Central memory CD8-positive, alpha-beta T cell (primary cell): ENCODE results near the gene C4orf51.

Experiments used
- ATAC-seq: fragments of 150-1000 bp; cut with Tn5 transposase; replicated peaks from 2 replicates; pipeline ENCODE4 v1.10.0; 2022; ENCODE audit warnings: mild to moderate bottlenecking, moderate FRiP score, moderate number of reproducible peaks; ENCODE audit not compliant: poor library complexity, severe bottlenecking; ENCODE audit errors: extremely low read depth
- DNase-seq, 2 donors: peaks; one replicate each; pipeline ENCODE4 v3.0.0; 2021; ENCODE audit warnings: low spot score in 2 of 2
- H3K27ac Mint-ChIP-seq: one replicate; pipeline ENCODE4 v1.8.0; 2022; ENCODE audit warnings: low read depth, mild to moderate bottlenecking, moderate library complexity, mixed read lengths
- H3K27me3 Mint-ChIP-seq: one replicate; pipeline ENCODE4 v1.8.0; 2022; ENCODE audit warnings: mixed read lengths
- H3K36me3 Mint-ChIP-seq: one replicate; pipeline ENCODE4 v1.8.0; 2022; ENCODE audit warnings: mild to moderate bottlenecking, moderate library complexity, mixed read lengths; ENCODE audit not compliant: insufficient read depth
- H3K4me1 Mint-ChIP-seq: one replicate; pipeline ENCODE4 v1.8.0; 2022; ENCODE audit warnings: mixed read lengths
- H3K4me3 Mint-ChIP-seq: one replicate; pipeline ENCODE4 v1.8.0; 2022; ENCODE audit warnings: mild to moderate bottlenecking, moderate library complexity, mixed read lengths
- H3K9me3 Mint-ChIP-seq: one replicate; pipeline ENCODE4 v1.8.0; 2022; ENCODE audit warnings: mixed read lengths

Gene C4orf51

DNA sequence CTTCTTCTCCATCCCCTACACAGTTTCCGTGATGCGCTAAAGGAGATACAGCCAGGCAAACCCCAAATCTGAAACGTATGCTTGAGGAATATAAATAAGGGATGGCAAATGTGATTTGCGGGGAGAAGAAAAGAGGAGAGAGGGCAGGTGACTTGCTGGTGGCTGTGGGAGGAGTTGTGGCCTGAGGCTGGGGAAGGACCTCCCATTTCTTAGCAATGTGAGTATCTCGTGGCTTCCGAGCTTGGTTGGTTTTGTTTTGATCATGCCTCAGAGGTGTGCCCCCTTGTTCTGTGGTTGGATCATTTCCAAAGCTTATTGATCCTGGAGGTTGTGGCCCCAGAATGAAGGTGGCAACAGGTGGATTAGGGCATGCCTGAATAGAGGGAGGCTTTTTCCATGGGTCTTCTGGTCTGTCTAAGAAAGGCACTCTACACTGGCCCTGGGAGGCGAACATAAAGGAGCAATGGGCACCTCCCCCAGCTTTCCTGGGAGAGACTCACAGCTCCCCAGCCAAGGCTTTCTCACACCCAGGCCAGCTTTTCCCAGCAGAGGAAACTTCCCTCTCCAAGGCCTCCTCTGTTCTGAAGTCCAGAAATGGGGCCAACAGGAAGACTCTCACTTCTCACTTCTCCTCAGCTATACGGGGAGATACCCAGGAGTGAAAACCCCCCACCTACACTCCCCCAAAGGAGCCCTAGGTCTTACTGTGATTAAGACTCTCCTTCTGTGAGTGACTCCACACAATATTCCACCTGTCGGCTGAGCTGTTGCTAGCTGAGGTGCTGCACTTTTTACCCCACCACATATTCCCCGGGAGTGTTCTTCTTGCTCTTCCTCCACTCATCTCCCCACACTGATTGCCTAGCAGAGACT is 40.0 kb downstream of the C4orf51 start:
- no peak overlapping the region for H3K27ac Mint-ChIP-seq
- H3K4me3 Mint-ChIP-seq: no peak overlapping the region
- H3K36me3 Mint-ChIP-seq: no peaks in the 10 kb centered on the region

DNA sequence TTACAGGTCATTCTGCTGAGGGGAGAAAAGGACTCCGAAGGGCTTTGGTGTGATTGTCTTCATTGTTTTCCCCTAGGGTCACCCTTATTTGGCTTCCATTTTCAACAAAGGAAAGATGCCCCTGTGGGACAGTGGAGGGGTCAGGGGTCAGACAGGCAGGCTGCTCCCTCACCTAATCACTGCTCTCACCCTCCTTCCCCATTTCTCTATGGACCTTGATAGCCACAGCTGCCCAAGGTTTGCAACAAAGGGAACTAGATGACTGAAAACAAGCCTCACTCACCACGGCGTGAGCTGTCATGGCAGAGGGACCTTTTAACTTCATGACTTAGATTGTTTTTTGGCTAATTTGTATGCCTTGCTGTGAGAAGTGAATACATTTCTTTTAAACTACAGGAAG is 40.7 kb downstream of the C4orf51 start:
- peaks cover 47% of the 10 kb centered on the region for H3K27me3 Mint-ChIP-seq
- no peaks in the 10 kb centered on the region for H3K9me3 Mint-ChIP-seq
- peaks cover 7% of the 10 kb centered on the region for H3K4me1 Mint-ChIP-seq
- no peak for ATAC-seq
- no peak overlapping the region for H3K4me3 Mint-ChIP-seq
- DNase-seq: no peak
- H3K36me3 Mint-ChIP-seq: no peaks in the 10 kb centered on the region
- no peak overlapping the region for H3K27ac Mint-ChIP-seq

More for the DNA sequence above, 40.0 kb downstream of the C4orf51 start:
- DNase-seq (no peak), ATAC-seq (no peak)
- Mint-ChIP-seq H3K9me3 (no peaks in the 10 kb centered on the region), H3K4me1 (peaks cover 7% of the 10 kb centered on the region), H3K27me3 (peaks cover 54% of the 10 kb centered on the region)

DNA sequence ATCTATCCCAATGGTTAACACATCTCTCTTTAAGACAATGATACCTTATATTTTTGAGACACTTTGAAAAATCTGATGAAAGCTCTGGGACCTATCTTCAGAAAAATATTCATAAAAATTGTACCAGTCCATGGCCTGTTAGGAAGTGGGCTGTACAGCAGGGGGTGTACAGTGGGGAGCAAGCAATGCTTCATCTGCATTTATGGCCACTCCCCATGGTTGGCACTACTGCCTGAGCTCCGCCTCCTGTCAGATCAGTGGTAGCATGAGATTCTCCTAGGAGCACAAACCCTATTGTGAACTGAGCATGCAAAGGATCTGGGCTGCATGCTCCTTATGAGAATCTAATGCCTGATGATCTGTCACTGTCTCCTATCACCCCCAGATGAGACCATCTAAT is 42.6 kb downstream of the C4orf51 start:
- H3K4me3 Mint-ChIP-seq: no peak overlapping the region
- H3K27ac Mint-ChIP-seq: no peak overlapping the region
- DNase-seq: no peak
- ATAC-seq: no peak
- peaks cover 7% of the 10 kb centered on the region for H3K4me1 Mint-ChIP-seq
- H3K9me3 Mint-ChIP-seq: no peaks in the 10 kb centered on the region
- peaks cover 34% of the 10 kb centered on the region for H3K27me3 Mint-ChIP-seq
- no peaks in the 10 kb centered on the region for H3K36me3 Mint-ChIP-seq

DNA sequence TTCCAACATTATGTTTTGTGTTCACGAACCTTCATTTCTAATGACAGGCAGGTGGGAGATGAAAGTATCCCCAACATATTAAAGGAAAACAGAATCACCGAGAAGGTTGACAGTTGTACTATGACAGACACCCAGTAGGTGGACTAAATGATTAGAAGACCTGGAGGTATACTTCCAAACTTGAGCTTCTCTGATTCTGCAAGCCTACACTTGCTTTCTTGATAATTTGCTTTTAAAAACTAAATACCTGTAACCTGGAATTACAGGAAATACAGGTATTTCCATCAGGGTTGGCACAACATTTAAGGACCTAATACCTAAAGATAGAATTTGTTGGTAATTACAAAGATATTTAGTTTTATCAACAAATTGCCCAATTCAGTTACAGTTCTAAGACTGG is 43.4 kb downstream of the C4orf51 start:
- peaks cover 26% of the 10 kb centered on the region for H3K27me3 Mint-ChIP-seq
- DNase-seq: no peak
- no peaks in the 10 kb centered on the region for H3K9me3 Mint-ChIP-seq
- H3K4me1 Mint-ChIP-seq: peaks cover 7% of the 10 kb centered on the region
- no peak overlapping the region for H3K27ac Mint-ChIP-seq
- no peaks in the 10 kb centered on the region for H3K36me3 Mint-ChIP-seq
- ATAC-seq: no peak
- H3K4me3 Mint-ChIP-seq: no peak overlapping the region

DNA sequence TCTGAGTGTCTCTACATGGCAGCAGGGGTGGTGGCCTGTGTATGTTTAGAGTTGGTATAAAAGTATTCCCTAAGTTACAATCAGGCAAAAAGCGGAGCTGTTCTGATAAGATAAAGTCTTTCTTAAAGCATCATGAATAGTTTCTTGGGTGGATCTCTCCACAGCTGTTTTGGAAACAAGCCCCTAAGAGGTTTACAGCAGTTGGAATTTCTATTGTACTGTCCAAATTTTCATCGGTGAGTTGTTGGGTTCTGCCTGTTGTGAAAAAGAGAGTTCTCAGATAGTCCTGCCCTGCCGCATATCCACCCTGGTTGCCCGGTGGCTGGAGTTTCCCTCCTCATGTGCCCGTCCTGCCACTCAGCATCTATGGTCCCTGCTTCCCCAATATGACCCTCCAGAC is 50.1 kb downstream of the C4orf51 start:
- DNase-seq (no peak), ATAC-seq (no peak)
- Mint-ChIP-seq H3K36me3 (no peaks in the 10 kb centered on the region), H3K4me1 (peaks cover 9% of the 10 kb centered on the region), H3K27me3 (peaks cover 23% of the 10 kb centered on the region), H3K9me3 (no peaks in the 10 kb centered on the region), H3K4me3 (no peak overlapping the region), H3K27ac (no peak overlapping the region)

DNA sequence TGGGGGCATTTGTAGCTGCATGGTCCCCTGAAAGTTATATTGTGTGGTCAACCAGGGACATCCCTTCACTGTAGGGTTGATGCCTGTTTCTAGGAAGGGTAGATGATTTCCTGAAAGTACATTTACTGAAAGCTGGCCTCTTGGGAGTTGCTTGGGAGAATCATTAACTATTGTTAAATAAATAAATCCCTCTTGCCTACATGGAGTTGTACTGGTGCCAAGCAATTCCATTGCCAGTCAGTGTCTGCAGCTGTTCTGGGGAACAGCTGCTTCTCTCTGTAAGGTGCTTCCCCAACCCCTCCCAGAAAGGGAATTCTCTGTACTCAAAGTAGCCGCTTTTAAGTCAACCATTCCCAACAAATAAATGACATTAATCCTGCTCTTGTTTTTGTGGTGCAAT is 51.1 kb downstream of the C4orf51 start:
- H3K4me1 Mint-ChIP-seq: peaks cover 10% of the 10 kb centered on the region
- no peaks in the 10 kb centered on the region for H3K36me3 Mint-ChIP-seq
- H3K27me3 Mint-ChIP-seq: peaks cover 23% of the 10 kb centered on the region
- DNase-seq: no peak
- ATAC-seq: no peak
- H3K9me3 Mint-ChIP-seq: no peaks in the 10 kb centered on the region
- H3K27ac Mint-ChIP-seq: no peak overlapping the region
- H3K4me3 Mint-ChIP-seq: no peak overlapping the region

DNA sequence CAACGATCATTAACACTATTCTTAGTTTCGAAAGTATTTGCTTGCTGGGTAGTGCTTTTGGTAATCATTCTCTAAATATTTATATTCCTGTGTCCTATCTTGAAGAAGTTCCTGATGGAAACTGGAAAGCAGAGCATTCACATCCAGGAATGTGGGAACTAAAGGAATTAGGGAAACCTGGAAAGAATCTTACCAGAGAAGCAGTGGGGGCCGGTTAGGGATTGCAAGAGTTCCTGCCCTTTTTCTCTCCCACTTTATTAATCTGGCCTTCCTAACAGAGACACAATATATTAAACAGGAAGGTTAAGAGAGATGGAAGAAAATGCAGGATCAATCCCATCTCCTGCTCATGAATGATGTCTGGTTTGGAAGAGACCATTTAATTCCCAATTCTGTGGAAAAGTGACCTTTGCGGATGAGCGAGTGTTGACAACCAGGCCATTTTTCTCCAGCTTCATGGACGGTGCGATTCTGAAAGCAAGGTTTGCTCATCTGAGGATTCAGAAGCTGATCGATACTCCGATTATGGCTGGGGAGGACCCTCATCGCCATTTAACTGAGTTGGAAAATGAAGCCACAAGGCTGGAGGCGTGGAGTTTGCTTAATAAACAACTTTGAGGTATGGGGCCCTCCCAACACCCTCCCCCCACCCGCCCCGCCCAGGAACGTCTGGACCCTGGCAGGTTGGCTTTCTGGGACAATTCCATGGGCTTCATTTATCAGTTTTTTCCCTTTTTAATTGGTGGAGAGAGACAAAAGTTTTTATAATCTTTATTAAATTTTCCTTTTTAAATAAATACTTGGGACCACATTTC is 52.3 kb downstream of the C4orf51 start:
- DNase-seq (no peak), ATAC-seq (no peak)
- Mint-ChIP-seq H3K4me3 (peak overlapping the region; percentile 77), H3K36me3 (no peaks in the 10 kb centered on the region), H3K27ac (no peak overlapping the region), H3K27me3 (peaks cover 23% of the 10 kb centered on the region), H3K4me1 (peaks cover 10% of the 10 kb centered on the region), H3K9me3 (no peaks in the 10 kb centered on the region)

DNA sequence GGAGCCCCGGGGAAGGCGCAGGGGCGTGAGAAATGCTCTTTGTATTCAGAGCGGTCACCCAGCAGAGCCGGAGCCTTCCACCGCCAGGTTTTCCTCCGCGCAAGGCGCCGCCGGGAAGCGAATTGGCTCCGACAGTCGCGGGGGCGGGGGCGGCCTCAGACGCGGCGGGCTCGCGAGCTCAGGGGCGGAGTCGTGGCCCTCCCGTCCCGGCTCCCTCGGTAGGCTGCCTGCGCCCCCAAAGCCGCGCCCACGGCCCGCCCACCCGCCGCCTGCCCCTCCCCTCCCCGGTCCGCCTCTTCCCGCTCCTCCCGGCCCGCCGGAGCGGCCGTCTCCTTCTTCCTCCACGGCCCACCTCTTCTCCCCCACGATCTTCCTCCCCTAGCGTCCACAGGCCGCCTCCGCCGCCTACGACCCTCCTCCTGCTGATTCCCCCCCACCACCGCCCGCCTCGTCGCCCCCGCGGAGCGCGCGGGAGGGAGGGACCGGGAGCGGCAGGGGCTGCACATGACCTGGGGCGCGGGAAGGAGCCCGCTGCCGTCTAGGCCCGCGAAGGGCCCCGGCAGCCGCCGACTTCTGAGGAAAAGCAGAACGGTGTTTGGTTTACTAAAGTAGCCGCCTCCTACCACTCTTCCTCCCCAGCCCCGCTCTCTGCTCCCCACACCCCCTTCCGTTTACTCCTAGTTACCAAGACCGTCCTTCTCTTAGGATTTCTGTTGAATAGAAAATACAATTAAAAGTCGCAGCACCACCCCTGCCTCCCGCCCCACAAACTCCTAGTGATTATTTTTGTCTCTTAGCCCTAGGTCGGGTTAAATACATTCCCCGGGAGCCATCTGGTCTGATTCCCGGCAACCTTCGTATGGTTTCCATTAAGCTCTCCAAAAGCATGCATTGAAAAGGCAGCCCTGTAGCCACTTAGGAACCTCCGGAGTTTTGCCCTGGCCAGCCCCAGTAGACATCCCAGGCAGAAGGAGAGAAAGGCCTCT is 53.2 kb downstream of the C4orf51 start:
- H3K4me1 Mint-ChIP-seq: peaks cover 10% of the 10 kb centered on the region
- H3K36me3 Mint-ChIP-seq: no peaks in the 10 kb centered on the region
- no peaks in the 10 kb centered on the region for H3K9me3 Mint-ChIP-seq
- H3K27ac Mint-ChIP-seq: no peak overlapping the region
- H3K4me3 Mint-ChIP-seq: peak overlapping the region; percentile 77
- DNase-seq: peak; percentile 48 to 57
- peak; percentile 91 for ATAC-seq
- peaks cover 23% of the 10 kb centered on the region for H3K27me3 Mint-ChIP-seq

DNA sequence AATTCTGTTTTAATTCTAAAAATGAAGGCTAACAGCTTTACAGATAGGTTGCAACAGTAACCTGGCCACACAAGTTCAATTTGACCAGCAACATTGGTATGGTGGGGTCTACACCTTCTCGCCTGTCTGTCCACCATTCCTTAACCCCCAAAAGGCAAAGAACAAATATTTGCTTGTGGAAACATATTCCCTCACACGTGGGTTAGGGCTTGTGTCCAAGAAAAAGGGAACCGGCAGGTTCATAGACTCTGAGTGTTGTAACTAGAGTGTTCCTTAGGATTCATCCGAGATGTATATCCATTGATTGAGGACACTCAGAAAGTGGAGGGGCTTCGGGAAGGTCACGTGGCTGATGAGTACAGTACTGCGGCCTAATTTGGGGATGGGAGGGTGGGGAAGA is 54.1 kb downstream of the C4orf51 start:
- Mint-ChIP-seq H3K4me1 (peaks cover 10% of the 10 kb centered on the region), H3K27ac (no peak overlapping the region), H3K36me3 (no peaks in the 10 kb centered on the region), H3K27me3 (peaks cover 23% of the 10 kb centered on the region), H3K4me3 (peak overlapping the region; percentile 77), H3K9me3 (no peaks in the 10 kb centered on the region)
- ATAC-seq (no peak), DNase-seq (no peak)

DNA sequence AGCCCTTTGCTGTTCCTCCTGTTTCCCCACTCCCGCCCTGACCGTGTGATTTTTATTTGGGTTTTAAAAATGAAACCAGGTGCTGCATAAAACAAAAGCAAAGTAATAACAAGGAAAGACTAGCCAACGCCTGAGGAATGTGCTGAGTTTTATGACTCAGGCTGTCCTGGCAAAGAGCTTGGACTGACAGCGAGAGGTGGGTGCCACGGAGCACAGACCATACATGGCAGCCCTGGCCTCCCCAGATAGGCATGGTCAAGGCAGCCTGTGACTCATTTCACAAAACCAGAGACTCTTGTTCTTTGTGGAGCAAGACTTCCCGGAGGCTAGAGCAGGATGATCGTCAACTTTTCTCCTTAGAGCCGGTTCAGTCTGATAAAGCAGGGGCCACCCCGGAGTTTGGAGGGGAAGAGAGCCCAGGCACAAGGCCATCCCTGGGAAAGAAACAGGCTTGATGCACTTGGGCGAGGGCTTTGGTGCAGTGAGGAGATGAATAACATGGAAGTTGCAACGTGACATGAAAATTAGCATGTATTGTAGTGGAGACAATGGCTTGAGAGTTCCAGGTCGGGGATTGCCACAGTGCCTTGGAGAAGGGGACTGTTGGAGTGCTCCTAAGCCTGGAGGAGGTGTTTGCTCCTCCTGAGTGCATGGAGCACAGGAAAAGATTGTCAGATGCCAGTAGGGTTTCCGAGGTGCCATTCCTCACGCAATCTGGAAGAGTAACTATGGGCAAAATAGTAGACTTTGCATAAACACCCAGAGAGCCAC is 54.8 kb downstream of the C4orf51 start:
- peaks cover 10% of the 10 kb centered on the region for H3K4me1 Mint-ChIP-seq
- no peaks in the 10 kb centered on the region for H3K36me3 Mint-ChIP-seq
- ATAC-seq (no peak), DNase-seq (no peak)
- no peaks in the 10 kb centered on the region for H3K9me3 Mint-ChIP-seq
- H3K27ac Mint-ChIP-seq: peak overlapping the region; percentile 81
- peaks cover 15% of the 10 kb centered on the region for H3K27me3 Mint-ChIP-seq
- H3K4me3 Mint-ChIP-seq: peak overlapping the region; percentile 4

DNA sequence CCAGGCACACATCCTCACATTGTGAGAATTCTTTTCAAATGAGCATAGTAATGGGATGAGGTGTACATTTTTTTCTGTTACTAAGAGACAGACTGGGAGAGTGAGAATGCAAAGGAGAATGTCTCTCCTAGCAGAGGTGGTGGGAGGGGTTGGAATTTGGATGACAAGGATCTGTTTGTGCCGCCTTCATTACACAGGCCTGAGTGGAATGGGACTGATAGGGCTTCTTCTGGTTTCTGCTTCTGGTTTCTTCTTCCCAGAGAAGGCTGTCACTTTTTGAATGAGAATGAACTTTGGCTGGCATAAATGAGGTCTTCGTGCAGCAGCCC is 55.4 kb downstream of the C4orf51 start:
- Mint-ChIP-seq H3K27me3 (peaks cover 10% of the 10 kb centered on the region), H3K9me3 (no peaks in the 10 kb centered on the region), H3K36me3 (no peaks in the 10 kb centered on the region), H3K27ac (peak overlapping the region; percentile 81), H3K4me1 (peaks cover 10% of the 10 kb centered on the region), H3K4me3 (no peak overlapping the region)
- DNase-seq (no peak), ATAC-seq (no peak)

DNA sequence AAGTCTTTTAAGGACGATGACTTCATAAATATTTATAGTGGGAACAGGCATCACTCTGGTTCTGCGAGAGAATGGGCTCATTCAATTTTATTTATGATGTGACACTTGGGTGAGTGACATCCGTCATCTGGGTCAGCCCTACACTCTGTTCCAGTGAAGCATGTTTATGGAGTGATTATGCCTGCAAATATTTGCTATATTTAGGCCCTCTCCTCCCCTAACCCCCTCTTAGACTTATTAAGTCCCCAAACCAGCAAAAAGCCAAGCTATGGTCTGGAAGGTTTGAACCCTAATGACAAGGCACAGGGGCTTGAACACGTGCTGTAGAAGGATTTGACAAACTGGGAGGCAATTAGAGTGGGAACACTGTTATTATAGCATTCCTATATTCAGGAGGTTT is 55.9 kb downstream of the C4orf51 start:
- Mint-ChIP-seq H3K9me3 (no peaks in the 10 kb centered on the region), H3K36me3 (no peaks in the 10 kb centered on the region), H3K4me3 (no peak overlapping the region), H3K27me3 (peaks cover 5% of the 10 kb centered on the region), H3K4me1 (peaks cover 10% of the 10 kb centered on the region), H3K27ac (no peak overlapping the region)
- DNase-seq: no peak
- ATAC-seq: no peak
